22Rv1 (cell line): ENCODE data around the gene TPPP.

Experiments
- ZFX ChIP-seq: fragments of 450-650 bp; IDR thresholded peaks from 2 replicates; pipeline ENCODE4 v1.6.1; 2017; ENCODE audit warnings: antibody characterized with exemption, borderline replicate concordance
- TF ChIP-seq, protein P1 (sequence below): fragments of 450-650 bp; IDR thresholded peaks from 2 replicates; pipeline ENCODE4 v1.5.1; 2017; ENCODE audit warnings: mild to moderate bottlenecking

DNA sequence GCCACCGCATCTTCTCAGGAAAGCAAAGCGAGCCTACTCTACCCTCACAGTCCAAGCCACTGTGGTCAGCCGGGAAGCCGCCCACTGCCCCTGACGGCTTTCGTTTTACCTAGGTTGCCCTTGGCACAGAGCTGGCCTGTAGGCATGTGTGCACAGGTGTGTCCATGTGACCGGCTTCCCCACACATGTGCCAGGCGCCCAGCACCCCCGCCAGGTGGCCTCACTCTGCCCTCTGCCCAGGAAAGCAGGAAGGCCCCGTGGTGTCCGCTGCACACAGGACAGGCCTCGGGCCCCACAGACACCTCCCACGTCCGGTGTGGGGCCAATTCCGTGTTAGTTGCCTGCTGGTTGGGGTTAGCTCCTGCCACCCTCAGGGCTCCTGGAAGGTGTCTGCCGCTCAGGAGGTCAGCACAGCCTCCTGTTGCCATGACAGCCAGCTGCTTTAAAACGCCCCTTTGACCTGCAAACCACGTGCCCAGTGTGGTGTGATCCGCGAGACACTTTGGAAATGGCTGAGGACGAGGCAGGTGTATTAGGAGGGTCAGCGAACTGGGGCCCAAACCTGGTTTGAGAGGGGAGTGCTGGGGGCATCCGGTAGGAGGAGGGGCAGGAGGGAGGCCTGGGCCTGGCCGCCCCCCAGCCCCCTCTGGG, 28.7 kb downstream of the TPPP start:
- TF ChIP-seq, protein P1, sequence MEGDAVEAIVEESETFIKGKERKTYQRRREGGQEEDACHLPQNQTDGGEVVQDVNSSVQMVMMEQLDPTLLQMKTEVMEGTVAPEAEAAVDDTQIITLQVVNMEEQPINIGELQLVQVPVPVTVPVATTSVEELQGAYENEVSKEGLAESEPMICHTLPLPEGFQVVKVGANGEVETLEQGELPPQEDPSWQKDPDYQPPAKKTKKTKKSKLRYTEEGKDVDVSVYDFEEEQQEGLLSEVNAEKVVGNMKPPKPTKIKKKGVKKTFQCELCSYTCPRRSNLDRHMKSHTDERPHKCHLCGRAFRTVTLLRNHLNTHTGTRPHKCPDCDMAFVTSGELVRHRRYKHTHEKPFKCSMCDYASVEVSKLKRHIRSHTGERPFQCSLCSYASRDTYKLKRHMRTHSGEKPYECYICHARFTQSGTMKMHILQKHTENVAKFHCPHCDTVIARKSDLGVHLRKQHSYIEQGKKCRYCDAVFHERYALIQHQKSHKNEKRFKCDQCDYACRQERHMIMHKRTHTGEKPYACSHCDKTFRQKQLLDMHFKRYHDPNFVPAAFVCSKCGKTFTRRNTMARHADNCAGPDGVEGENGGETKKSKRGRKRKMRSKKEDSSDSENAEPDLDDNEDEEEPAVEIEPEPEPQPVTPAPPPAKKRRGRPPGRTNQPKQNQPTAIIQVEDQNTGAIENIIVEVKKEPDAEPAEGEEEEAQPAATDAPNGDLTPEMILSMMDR, result no peak
- TF ChIP-seq ZFX, result no peak
